ENCODE data around the gene CCL14. TPM values are rescaled to one million over a fixed set of nuclear protein-coding genes. Genes with fewer than 3 reads are reported as not detected.

Gene CCL14
- total RNA-seq, 4 donors from 2014 or later, result 5.7 to 22.9 (median 17.3) TPM

GRCh38 chr17:36014946-36015345 is 28.4 kb upstream of the CCL14 start:
- no peak overlapping the region for H3K27ac ChIP-seq
- DNase-seq (ENCODE audit: low spot score in 2 of 2), result no peak
- TF ChIP-seq CTCF (IDR thresholded peaks at IDR 0.05) (no peak), EP300 (IDR thresholded peaks at IDR 0.05) (no peak), POLR2A (IDR thresholded peaks at IDR 0.05) (no peak), POLR2AphosphoS5 (IDR thresholded peaks at IDR 0.05) (no peak)
- no peaks in the 10 kb centered on the region for H3K36me3 ChIP-seq
- H3K27me3 ChIP-seq, result no peaks in the 10 kb centered on the region
- WGBS, result 75% methylated on average over 5 of the region's 5 CpGs
- no peaks in the 10 kb centered on the region for H3K4me1 ChIP-seq
- no peak overlapping the region for H3K4me3 ChIP-seq
- peaks cover 4% of the 10 kb centered on the region for H3K9me3 ChIP-seq

DNA sequence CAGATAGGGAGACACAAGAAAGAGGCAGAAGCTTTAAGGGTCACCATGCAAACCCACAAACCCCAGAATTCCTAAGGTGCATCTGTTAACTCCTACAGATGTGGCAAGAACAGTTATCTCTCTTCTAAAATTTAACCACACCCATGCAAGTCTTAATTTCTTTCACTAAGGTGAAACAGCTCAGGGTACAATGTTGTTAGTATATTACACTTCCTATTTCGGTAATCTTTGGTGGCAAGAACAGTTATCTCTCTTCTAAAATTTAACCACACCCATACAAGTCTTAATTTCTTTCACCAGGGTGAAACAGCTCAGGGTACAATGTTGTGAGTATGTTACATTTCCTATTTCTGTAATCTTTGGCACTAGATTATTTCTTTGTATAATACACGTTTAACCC is 24.7 kb upstream of the CCL14 start:
- Histone ChIP-seq H3K9me3 (peaks cover 11% of the 10 kb centered on the region), H3K36me3 (no peaks in the 10 kb centered on the region), H3K4me3 (no peak overlapping the region), H3K27me3 (no peaks in the 10 kb centered on the region), H3K4me1 (no peaks in the 10 kb centered on the region), H3K27ac (no peak overlapping the region)
- TF ChIP-seq POLR2A (IDR thresholded peaks at IDR 0.05), result no peak
- no peak for TF ChIP-seq CTCF (IDR thresholded peaks at IDR 0.05)
- TF ChIP-seq POLR2AphosphoS5 (IDR thresholded peaks at IDR 0.05), result no peak
- TF ChIP-seq EP300 (IDR thresholded peaks at IDR 0.05), result no peak
- 77% methylated on average over 2 of the region's 2 CpGs for WGBS
- DNase-seq (ENCODE audit: low spot score in 2 of 2), result no peak

DNA sequence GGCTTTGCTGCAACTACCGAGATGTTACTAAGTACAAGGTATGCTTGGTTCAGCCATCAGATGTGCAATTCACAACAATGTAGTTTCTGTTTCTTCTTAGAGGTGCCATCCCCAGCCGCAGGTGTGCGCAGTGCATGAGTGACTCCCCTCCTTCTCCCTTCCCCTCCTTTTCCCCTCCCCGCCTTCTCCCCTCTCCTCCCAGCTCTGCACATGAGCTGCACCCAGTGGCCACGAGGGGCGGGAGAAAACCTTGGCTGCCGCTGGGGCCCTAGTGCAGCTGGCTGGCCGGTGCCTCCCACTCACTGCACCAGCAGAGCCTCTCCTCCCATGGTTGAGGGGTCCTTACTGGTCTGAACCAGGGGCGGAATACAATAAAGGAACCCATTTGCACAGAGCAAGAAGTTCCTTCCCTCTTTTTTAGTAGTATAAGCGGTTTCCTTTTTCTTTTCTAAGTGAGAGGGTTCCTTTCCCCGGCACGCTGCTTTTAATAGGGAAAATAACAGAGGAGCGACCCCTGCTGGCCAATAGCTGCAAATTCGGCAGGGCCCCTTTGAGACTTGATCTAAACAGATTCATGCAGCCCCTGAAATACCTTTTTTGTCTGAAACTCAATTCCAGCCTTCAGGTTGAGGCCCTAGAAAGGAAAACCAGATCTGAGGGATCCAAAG is 22.6 kb upstream of the CCL14 start:
- Histone ChIP-seq H3K9me3 (peaks cover 11% of the 10 kb centered on the region), H3K4me3 (no peak overlapping the region)

GRCh38 chr17:36004594-36005108 is 18.1 kb upstream of the CCL14 start:
- WGBS, result 40% methylated on average over 4 of the region's 4 CpGs
- H3K4me1 ChIP-seq, result no peaks in the 10 kb centered on the region

More for the DNA sequence above, 22.6 kb upstream of the CCL14 start:
- WGBS, result 83% methylated on average over 14 of the region's 14 CpGs
- peaks cover under 1% of the 10 kb centered on the region for H3K27me3 ChIP-seq
- DNase-seq (ENCODE audit: low spot score in 2 of 2), result no peak
- TF ChIP-seq EP300 (IDR thresholded peaks at IDR 0.05), result no peak
- no peak overlapping the region for H3K27ac ChIP-seq
- H3K36me3 ChIP-seq, result no peaks in the 10 kb centered on the region
- H3K4me1 ChIP-seq, result no peaks in the 10 kb centered on the region

GRCh38 chr17:36002631-36003030 is 16.1 kb upstream of the CCL14 start:
- Histone ChIP-seq H3K4me3 (no peak overlapping the region), H3K4me1 (no peaks in the 10 kb centered on the region), H3K9me3 (no peaks in the 10 kb centered on the region), H3K27me3 (peaks cover 5% of the 10 kb centered on the region), H3K27ac (no peak overlapping the region), H3K36me3 (no peaks in the 10 kb centered on the region)
- no peak for DNase-seq (ENCODE audit: low spot score in 2 of 2)
- TF ChIP-seq EP300 (IDR thresholded peaks at IDR 0.05), result no peak
- no peak for TF ChIP-seq POLR2AphosphoS5 (IDR thresholded peaks at IDR 0.05)
- TF ChIP-seq POLR2A (IDR thresholded peaks at IDR 0.05), result no peak
- no peak for TF ChIP-seq CTCF (IDR thresholded peaks at IDR 0.05)
- 90% methylated on average over 7 of the region's 7 CpGs for WGBS

More at GRCh38 chr17:36004594-36005108, 18.1 kb upstream of the CCL14 start:
- peaks cover 5% of the 10 kb centered on the region for H3K27me3 ChIP-seq
- H3K4me3 ChIP-seq, result no peak overlapping the region
- no peak for DNase-seq (ENCODE audit: low spot score in 2 of 2)
- H3K27ac ChIP-seq, result no peak overlapping the region
- no peaks in the 10 kb centered on the region for H3K36me3 ChIP-seq
- TF ChIP-seq POLR2A (IDR thresholded peaks at IDR 0.05) (no peak), CTCF (IDR thresholded peaks at IDR 0.05) (no peak), EP300 (IDR thresholded peaks at IDR 0.05) (no peak), POLR2AphosphoS5 (IDR thresholded peaks at IDR 0.05) (no peak)
- peaks cover 6% of the 10 kb centered on the region for H3K9me3 ChIP-seq
